PC-3 (cell line): ENCODE measurements around the gene MOB4.

Source experiments
- EZH2 ChIP-seq: fragments of 300-600 bp; sonication (generic); IDR thresholded peaks from one replicate; pipeline ENCODE4 v1.6.1; 2017; ENCODE audit warnings: antibody characterized with exemption, mild to moderate bottlenecking, low read length; ENCODE audit not compliant: unreplicated experiment
- TF ChIP-seq, protein P1 (sequence below): fragments of 300-600 bp; sonication (generic); conservative IDR thresholded peaks from 2 replicates; pipeline ENCODE4 v1.5.1; 2017; ENCODE audit warnings: antibody characterized with exemption, low read depth, mild to moderate bottlenecking, low read length

DNA sequence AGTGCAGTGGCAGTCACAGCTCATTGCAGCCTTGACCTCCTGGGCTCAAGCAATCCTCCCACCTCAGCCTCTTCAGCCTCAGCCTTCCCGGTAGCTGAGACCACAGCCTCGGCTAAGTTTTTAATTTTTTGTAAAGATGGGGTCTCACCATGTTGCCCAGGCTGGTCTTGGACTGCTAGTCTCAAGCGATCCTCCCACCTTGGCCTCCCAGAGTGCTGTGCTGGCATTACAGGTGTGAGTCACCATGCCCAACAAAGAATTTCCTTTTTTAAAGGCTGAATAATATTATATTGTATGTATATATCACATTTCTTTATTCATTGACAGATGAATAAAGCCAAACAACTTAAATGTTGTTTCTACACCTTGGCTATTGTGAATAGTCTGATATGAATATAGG lies 42.5 kb downstream of the MOB4 start:
- TF ChIP-seq EZH2: no peak
- TF ChIP-seq, protein P1, sequence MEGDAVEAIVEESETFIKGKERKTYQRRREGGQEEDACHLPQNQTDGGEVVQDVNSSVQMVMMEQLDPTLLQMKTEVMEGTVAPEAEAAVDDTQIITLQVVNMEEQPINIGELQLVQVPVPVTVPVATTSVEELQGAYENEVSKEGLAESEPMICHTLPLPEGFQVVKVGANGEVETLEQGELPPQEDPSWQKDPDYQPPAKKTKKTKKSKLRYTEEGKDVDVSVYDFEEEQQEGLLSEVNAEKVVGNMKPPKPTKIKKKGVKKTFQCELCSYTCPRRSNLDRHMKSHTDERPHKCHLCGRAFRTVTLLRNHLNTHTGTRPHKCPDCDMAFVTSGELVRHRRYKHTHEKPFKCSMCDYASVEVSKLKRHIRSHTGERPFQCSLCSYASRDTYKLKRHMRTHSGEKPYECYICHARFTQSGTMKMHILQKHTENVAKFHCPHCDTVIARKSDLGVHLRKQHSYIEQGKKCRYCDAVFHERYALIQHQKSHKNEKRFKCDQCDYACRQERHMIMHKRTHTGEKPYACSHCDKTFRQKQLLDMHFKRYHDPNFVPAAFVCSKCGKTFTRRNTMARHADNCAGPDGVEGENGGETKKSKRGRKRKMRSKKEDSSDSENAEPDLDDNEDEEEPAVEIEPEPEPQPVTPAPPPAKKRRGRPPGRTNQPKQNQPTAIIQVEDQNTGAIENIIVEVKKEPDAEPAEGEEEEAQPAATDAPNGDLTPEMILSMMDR: no peak
